HTERT RPE-1 (cell line): ENCODE results near the gene SYK.
"Not testable (repeated sequence)": the region's sequence is repeated elsewhere in the genome, so short reads cannot be mapped to it uniquely, and the experiment has no call there.

ENCODE experiments used
- in situ Hi-C: fragments of 300-500 bp; cut with MboI; formaldehyde crosslinking; loops from 4 replicates; pipeline ENCODE4 v1.14.3; 2020; ENCODE audit warnings: low sequenced_read_pairs

The SYK gene

GRCh38 chr9:90801241-90801972, at the start of gene SYK:
Gene SYK, plus strand, starts transcription at chr9:90801819. Its CDS starts 42,080 bp downstream, at chr9:90843899.
- in situ Hi-C loops: no loop called here

- in situ Hi-C loops: not testable (repeated sequence)
Measured at GRCh38 chr9:90755514-90756371, 45.9 kb upstream of the SYK start.

- in situ Hi-C loops: not testable (repeated sequence)
Measured at GRCh38 chr9:90760577-90760976, 41.0 kb upstream of the SYK start.

GRCh38 chr9:90766731-90767130, 34.9 kb upstream of the SYK start:
- in situ Hi-C loops: no loop called here

GRCh38 chr9:90767523-90768100, 34.0 kb upstream of the SYK start:
- in situ Hi-C loops: no loop called here

- in situ Hi-C loops: no loop called here
Measured at GRCh38 chr9:90770182-90770738, 31.4 kb upstream of the SYK start.

- in situ Hi-C loops: no loop called here
Measured at GRCh38 chr9:90770927-90771326, 30.7 kb upstream of the SYK start.

- in situ Hi-C loops: no loop called here
Measured at GRCh38 chr9:90772386-90772785, 29.2 kb upstream of the SYK start.

GRCh38 chr9:90773617-90774016, 28.0 kb upstream of the SYK start:
- in situ Hi-C loops: no loop called here

- in situ Hi-C loops: no loop called here
Measured at GRCh38 chr9:90774071-90774470, 27.5 kb upstream of the SYK start.

GRCh38 chr9:90774682-90775081, 26.9 kb upstream of the SYK start:
- in situ Hi-C loops: no loop called here

GRCh38 chr9:90775657-90776056, 26.0 kb upstream of the SYK start:
- in situ Hi-C loops: no loop called here

- in situ Hi-C loops: no loop called here
Measured at GRCh38 chr9:90778746-90779145, 22.9 kb upstream of the SYK start.

GRCh38 chr9:90783552-90783951, 18.1 kb upstream of the SYK start:
- in situ Hi-C loops: no loop called here

GRCh38 chr9:90783964-90784363, 17.7 kb upstream of the SYK start:
- in situ Hi-C loops: no loop called here

GRCh38 chr9:90787771-90788460, 13.7 kb upstream of the SYK start:
- in situ Hi-C loops: no loop called here

GRCh38 chr9:90788527-90788926, 13.1 kb upstream of the SYK start:
- in situ Hi-C loops: not testable (repeated sequence)

GRCh38 chr9:90789408-90789807, 12.2 kb upstream of the SYK start:
- in situ Hi-C loops: no loop called here

GRCh38 chr9:90789862-90790261, 11.8 kb upstream of the SYK start:
- in situ Hi-C loops: no loop called here

- in situ Hi-C loops: not testable (repeated sequence)
Measured at GRCh38 chr9:90793024-90793423, 8.6 kb upstream of the SYK start.

- in situ Hi-C loops: no loop called here
Measured at GRCh38 chr9:90793729-90794128, 7.9 kb upstream of the SYK start.
